ENCODE data around the gene FSTL4. TPM values are rescaled to one million over a fixed set of nuclear protein-coding genes. Genes with fewer than 3 reads are reported as not detected.

FSTL4 gene
- total and polyA plus RNA-seq, 2 of the 4 experiments (the other 2 are of a cell fraction) = 0.18 TPM; not detected in 1

DNA sequence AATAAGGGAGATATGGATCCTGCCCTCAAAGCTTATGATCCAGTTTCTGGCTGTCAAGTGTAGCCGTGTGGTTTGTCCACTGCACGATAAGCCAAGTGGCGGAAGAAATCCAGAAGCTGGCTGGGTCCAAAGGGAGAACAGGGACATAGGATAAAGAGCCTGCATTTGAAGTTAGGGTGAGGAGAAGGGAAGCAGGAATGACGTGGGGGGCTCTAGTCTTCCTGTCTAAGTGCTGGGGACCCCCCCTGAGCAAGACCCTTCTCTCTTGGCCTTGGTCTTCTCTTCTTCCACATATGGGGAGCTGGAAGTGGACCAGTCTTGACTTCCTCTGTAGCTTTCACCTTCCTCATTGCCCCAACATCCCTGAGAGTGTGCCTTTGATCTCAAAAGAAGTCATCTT is 186.6 kb downstream of the FSTL4 start:
- intact Hi-C loops (cut with micrococcal nuclease) = no loop called here
- no peak overlapping the region for H3K56ac ChIP-seq (ENCODE audit: extremely low read depth, insufficient read depth, low read length)
- POLR2A ChIA-PET (ENCODE audit: unreplicated experiment) = no interaction called here

More for the DNA sequence above, 186.6 kb downstream of the FSTL4 start:
- H3K27ac ChIP-seq (ENCODE audit: insufficient read depth, low read length) = no peak overlapping the region
- no peak overlapping the region for H3K4ac ChIP-seq (ENCODE audit: low read depth, low read length)
- CTCF ChIA-PET = no interaction called here
- ATAC-seq (ENCODE audit: low read depth) (no peak), DNase-seq (no peak)
- no peak overlapping the region for H4K8ac ChIP-seq (ENCODE audit: low read depth in 2 of 2, low read length in 2 of 2)
- no peaks in the 10 kb centered on the region for H4K20me1 ChIP-seq (ENCODE audit: insufficient read depth, low read length)
- no peak overlapping the region for H2AK9ac ChIP-seq (replicated peaks; ENCODE audit: low read depth, low read length, poor library complexity)
- no TSS peak for BruUV-seq (replicated peaks)
- no peaks in the 10 kb centered on the region for H3K4me1 ChIP-seq (ENCODE audit: control insufficient read depth, insufficient read depth, low read length)
- H3K79me1 ChIP-seq (ENCODE audit: low read depth in 1 of 2, low read length in 2 of 2) = no peaks in the 10 kb centered on the region
- no peak overlapping the region for H3K9ac ChIP-seq (ENCODE audit: low read depth, low read length)
- in situ Hi-C loops (cut with MboI; ENCODE audit: low sequenced_read_pairs) (loop anchor here (10.0 kb wide), 1 partner anchor 519 kb away; no protein-coding TSS in a partner anchor), dilution Hi-C loops (cut with HindIII; ENCODE audit: low sequenced_read_pairs, unreplicated experiment) (no loop called here)
- no peak overlapping the region for H2BK20ac ChIP-seq (ENCODE audit: low read depth, low read length)
- no peak overlapping the region for H4K5ac ChIP-seq (ENCODE audit: low read depth, low read length)
- TF ChIP-seq RAD21 (IDR thresholded peaks at IDR 0.05; ENCODE audit: low read length) = no peak
- no peak for TF ChIP-seq ELK1 (IDR thresholded peaks at IDR 0.05; ENCODE audit: borderline replicate concordance, low read depth, low read length)
- no peak for TF ChIP-seq CHD1 (IDR thresholded peaks at IDR 0.05; ENCODE audit: low read depth, low read length)
- no peak for TF ChIP-seq POLR2A (IDR thresholded peaks at IDR 0.05; ENCODE audit: low read depth, low read length)
- TF ChIP-seq, protein P1, sequence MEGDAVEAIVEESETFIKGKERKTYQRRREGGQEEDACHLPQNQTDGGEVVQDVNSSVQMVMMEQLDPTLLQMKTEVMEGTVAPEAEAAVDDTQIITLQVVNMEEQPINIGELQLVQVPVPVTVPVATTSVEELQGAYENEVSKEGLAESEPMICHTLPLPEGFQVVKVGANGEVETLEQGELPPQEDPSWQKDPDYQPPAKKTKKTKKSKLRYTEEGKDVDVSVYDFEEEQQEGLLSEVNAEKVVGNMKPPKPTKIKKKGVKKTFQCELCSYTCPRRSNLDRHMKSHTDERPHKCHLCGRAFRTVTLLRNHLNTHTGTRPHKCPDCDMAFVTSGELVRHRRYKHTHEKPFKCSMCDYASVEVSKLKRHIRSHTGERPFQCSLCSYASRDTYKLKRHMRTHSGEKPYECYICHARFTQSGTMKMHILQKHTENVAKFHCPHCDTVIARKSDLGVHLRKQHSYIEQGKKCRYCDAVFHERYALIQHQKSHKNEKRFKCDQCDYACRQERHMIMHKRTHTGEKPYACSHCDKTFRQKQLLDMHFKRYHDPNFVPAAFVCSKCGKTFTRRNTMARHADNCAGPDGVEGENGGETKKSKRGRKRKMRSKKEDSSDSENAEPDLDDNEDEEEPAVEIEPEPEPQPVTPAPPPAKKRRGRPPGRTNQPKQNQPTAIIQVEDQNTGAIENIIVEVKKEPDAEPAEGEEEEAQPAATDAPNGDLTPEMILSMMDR (conservative IDR thresholded peaks at IDR 0.05; ENCODE audit: low read depth, low read length) = no peak
- no peak for TF ChIP-seq CEBPB (IDR thresholded peaks at IDR 0.05; ENCODE audit: low read depth, low read length)
- no peak for TF ChIP-seq RCOR1 (IDR thresholded peaks at IDR 0.05; ENCODE audit: insufficient replicate concordance, low read length)
- no peak overlapping the region for H3K18ac ChIP-seq (ENCODE audit: low read depth, low read length)
- H3K14ac ChIP-seq (replicated peaks; ENCODE audit: low read depth, low read length) = no peak overlapping the region
- no peak overlapping the region for H2BK120ac ChIP-seq (ENCODE audit: low read depth, low read length)
- H2AK5ac ChIP-seq (ENCODE audit: low read depth, low read length) = no peak overlapping the region
- H3K4me3 ChIP-seq (ENCODE audit: insufficient read depth, low read depth, low read length) = no peak overlapping the region
- H2BK15ac ChIP-seq (ENCODE audit: low read depth, low read length) = no peak overlapping the region
- no peak overlapping the region for H2BK5ac ChIP-seq (ENCODE audit: low read depth, low read length, poor library complexity, severe bottlenecking)
- peaks cover 8% of the 10 kb centered on the region for H3K27me3 ChIP-seq (ENCODE audit: control insufficient read depth, insufficient read depth, low read length)
- no peaks in the 10 kb centered on the region for H3K36me3 ChIP-seq (ENCODE audit: control insufficient read depth, insufficient read depth, low read length)
- no peak overlapping the region for H3K23ac ChIP-seq (ENCODE audit: low read depth, low read length)
- no peaks in the 10 kb centered on the region for H3K9me3 ChIP-seq (ENCODE audit: control insufficient read depth, insufficient read depth, low read length)
- H3K4me2 ChIP-seq (ENCODE audit: low read depth, low read length) = no peak overlapping the region
- H3K9me1 ChIP-seq (ENCODE audit: insufficient read depth, low read length) = no peaks in the 10 kb centered on the region
- no peak overlapping the region for H4K91ac ChIP-seq (ENCODE audit: insufficient read depth, low read depth, low read length)
- H2AFZ ChIP-seq (replicated peaks; ENCODE audit: low read length, poor library complexity) = no peak overlapping the region
- no CpG with 5 or more reads among the region's 4 CpGs for WGBS, 2 experiments (ENCODE audit: extremely low coverage in 2 of 2, insufficient read length in 1 of 2)

Data from IMR-90 (cell line).